ENCODE results near the gene SERINC3.
"Not testable (repeated sequence)": the region's sequence is repeated elsewhere in the genome, so short reads cannot be mapped to it uniquely, and the experiment has no call there.

Gene SERINC3

GRCh38 chr20:44491635-44492395 is 30.1 kb downstream of the SERINC3 start:
- DNase-seq (ENCODE audit: low read depth): peak; percentile 66

DNA sequence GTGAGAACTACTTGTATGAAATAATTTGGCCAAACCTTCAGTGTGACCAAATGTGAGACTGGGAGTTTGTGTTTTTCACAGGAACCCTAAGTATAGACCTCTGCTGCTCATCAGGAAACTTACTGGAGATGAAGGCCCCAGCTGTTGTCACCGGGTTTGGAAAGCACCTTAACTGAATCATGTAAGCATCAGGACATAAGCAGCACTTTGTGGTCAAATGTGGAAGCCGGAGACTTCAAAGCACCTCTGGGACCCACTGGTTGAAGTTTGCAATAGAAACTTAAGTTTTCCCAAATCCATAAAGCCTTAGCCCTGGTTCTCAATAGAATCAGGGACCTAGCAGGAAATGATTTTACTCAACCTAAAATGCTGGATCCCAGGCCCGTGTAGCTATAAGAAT is 31.9 kb downstream of the SERINC3 start:
- no peak for DNase-seq (ENCODE audit: low read depth)

DNA sequence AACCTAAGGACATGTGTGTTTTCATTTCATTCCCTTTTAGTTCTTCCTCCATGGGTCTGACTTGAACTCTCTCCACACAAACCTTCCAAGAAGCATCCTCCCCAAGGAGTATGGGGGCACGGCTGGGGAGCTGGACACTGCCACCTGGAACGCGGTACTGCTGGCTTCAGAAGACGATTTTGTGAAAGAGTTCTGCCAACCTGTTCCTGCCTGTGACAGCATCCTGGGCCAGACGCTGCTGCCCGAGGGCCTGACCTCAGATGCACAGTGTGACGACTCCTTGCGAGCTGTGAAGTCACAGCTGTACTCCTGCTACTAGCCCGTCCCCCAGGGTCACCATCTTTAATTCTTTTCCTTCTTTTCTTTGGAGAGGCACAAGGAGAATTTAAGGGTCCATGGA is 32.6 kb downstream of the SERINC3 start:
- no peak for DNase-seq (ENCODE audit: low read depth)

GRCh38 chr20:44488551-44488950 is 33.3 kb downstream of the SERINC3 start:
- DNase-seq (ENCODE audit: low read depth): no peak

DNA sequence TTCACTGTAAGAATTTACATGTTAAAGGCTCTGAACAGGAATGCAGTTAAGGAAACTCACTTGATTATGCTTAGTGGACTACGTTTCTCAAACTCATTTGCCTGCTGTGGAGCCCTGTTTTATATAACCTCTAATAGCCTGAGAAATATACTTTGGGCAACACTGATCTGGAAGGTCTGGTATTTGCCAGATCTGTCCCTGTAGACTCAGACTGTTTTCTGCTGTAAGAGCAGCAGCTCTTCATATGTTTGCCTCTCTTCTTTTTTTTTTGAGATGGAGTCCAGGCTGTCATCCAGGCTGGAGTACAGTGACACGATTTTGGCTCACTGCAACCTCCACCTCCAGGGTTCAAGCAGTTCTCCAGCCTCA is 36.1 kb downstream of the SERINC3 start:
- no peak for DNase-seq (ENCODE audit: low read depth)

GRCh38 chr20:44485078-44485829 is 36.6 kb downstream of the SERINC3 start:
- DNase-seq (ENCODE audit: low read depth): peak; percentile 50

DNA sequence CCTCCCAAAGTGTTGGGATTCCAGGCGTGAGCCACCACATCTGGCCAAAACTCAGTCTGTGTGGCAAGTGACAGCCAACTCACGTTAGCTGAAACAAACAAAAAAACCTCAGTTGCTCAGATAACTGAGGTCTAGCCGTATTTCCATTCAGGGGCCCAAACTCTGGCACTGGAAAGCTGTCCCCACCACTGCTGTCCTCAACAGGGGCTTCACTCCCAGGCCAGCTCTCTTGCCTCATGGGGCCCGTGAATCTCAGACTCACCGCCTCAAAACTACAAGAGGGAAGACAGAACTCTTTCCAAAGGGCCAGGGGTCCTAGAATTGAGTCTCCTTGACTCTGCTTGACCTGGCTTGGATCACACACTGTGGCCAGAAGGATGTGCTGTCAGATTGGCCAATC is 38.8 kb downstream of the SERINC3 start:
- DNase-seq (ENCODE audit: low read depth): no peak

DNA sequence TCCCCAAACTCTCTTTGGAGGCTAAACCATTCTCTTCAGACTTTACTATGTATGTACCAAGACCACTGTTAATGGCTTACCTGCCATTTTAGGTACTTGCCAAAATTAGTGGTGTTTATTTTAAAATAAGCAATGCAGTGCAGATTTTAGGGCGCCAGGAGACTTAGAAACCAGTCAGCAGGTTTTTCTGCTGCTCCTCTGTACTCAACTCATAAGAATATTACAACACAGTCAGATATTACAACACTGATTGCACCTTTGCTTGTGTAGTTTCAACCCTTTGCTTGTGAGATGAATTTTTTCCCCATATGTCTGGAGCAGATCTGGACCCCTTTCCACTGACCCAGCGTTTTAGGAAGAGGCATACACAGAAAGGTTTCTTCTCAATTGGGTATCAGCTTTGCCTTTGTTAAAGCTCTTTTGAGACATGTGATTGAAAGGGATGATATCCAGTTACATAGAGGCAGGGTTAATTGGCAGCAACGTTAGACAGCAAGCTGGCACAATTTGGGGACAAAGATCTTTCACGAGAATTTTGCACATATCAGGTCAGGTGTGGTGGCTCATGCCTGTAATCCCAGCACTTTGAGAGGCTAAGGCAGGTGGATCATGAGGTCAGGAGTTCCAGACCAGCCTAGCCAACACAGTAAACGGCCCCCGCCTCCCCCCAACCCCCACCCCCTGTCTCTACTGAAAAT is 40.0 kb downstream of the SERINC3 start:
- peak; percentile 51 for DNase-seq (ENCODE audit: low read depth)

DNA sequence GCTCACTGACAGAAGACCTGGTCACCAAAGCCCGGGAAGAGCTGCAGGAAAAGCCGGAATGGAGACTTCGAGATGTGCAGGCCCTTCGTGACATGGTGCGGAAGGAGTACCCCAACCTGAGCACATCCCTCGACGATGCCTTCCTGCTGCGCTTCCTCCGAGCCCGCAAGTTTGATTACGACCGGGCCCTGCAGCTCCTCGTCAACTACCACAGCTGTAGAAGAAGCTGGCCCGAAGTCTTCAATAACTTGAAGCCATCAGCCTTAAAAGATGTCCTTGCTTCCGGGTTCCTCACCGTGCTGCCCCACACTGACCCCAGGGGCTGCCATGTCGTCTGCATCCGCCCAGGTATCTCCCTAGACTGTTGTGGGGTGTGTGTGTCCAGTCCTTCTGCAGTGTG is 41.8 kb downstream of the SERINC3 start:
- DNase-seq (ENCODE audit: low read depth): no peak

DNA sequence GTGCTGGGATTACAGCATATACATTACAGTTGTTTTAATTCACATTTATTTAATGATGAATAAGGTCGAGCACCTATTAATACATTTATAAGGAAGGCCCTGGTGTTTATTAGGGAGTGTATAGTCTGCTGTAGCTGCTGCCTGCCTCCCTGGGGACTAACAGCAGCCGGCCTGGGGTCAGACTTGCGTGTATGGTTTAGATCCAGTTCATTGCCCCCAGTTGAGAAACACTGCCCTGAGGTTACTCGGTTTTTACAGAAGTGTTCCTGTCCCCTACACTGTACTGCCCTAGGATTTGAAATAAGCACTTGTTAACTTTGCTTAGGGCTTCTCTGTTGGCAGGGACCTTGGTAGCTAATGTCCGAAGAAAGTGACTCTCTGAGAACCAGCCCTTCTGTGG is 42.2 kb downstream of the SERINC3 start:
- no peak for DNase-seq (ENCODE audit: low read depth)

GRCh38 chr20:44478206-44478605 is 43.7 kb downstream of the SERINC3 start:
- no peak for DNase-seq (ENCODE audit: low read depth)

DNA sequence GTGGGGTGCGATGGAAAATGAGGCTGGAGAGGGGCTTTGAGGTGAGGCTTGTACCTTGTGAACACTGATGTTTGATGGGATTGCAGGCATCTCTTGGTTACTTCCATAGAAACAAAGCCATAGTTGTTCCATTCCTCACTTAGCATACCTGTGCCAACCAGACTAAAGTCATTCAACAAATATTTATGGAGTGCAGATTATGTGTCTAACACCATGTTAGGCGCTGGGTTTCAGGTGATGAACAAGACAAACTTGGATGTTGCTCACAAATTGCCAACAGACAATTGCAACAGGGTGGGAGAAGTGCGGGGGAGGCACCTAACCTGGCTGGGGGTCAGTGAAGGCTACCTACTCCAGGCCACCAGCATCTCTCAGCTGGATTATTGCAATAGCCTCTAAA is 44.7 kb downstream of the SERINC3 start:
- DNase-seq (ENCODE audit: low read depth): no peak

GRCh38 chr20:44475694-44476560 is 45.9 kb downstream of the SERINC3 start, which contains the start of gene TTPAL:
Gene TTPAL, plus strand, starts transcription at chr20:44475874. Its CDS starts 4,126 bp downstream, at chr20:44480000.
- DNase-seq (ENCODE audit: low read depth): peak; percentile 77

GRCh38 chr20:44475372-44475693 is 46.5 kb downstream of the SERINC3 start:
- DNase-seq (ENCODE audit: low read depth): no peak

GRCh38 chr20:44472283-44472682 is 49.6 kb downstream of the SERINC3 start:
- not testable (repeated sequence) for DNase-seq (ENCODE audit: low read depth)

- DNase-seq (ENCODE audit: low read depth): peak; percentile 73
These were observed 50.4 kb downstream of the SERINC3 start for GRCh38 chr20:44471481-44471882.

DNA sequence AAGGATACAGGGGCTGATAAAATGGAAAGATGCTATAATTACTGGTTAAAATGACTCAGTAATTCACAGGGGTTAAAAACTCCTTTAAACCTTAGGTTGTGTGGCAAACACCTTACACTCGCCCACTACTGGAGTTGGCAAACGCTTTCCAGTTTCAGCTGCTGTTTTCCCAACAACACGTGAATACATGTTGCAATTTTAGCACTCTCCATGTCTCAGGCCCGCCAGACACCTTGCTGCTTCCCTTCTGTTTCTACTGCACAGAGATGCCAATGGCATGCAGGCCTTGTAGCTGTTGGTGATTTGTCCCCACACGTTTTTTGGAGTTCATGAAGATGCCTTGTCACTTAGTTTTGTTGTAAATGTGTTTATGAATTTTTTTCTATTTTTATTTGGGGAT is 51.5 kb downstream of the SERINC3 start:
- DNase-seq (ENCODE audit: low read depth): peak; percentile 30

- no peak for DNase-seq (ENCODE audit: low read depth)
These were observed 53.7 kb downstream of the SERINC3 start for GRCh38 chr20:44468044-44468782.

DNA sequence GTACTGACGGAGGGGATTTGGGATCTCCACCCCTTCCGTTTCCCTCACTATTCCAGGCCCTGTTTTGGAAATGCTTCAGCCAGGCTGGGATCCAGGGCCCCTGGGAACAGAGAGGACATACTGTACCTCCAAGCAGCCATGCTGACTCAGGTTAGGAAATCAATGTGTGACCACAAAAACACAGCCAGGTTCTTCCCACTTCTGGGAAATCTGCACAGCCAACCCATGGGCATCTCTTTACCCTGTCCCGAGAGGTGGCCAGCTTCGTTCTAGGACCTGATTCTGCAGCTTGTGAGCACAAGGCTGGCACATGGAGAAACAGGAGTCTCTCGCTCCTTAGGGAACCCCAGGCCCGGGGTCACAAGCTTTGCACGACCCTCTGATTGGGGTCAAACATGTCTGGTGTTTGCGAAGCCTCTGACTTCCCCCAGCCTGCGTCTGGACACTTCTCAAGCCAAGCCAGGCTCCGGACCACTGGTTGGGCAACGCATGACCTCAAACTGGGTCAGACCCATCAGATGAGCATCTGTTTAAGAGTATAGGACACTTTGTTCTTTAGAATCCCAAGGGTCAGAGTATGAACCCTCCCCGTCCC is 54.5 kb downstream of the SERINC3 start:
- peak; percentile 96 for DNase-seq (ENCODE audit: low read depth)

- peak; percentile 39 for DNase-seq (ENCODE audit: low read depth)
These were observed 56.8 kb downstream of the SERINC3 start for GRCh38 chr20:44465001-44465560.

DNA sequence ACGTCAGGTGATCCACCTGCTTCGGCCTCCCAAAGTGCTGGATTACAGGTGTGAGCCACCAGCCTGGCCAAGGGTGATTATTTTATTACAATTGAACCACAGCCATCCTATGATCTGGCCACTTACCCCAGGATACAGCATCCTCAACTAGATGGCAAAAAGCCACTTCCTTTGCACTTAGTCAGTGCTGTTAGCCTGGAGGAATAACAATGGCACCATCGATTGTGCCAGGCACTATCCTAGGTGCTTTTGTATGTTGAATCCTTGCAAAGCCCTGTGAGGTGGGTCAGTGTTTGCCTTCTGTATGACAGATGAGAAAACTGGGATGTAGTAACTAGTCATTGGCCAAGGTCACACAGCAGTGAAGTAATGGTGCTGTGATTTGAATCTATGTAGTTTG is 57.4 kb downstream of the SERINC3 start:
- DNase-seq (ENCODE audit: low read depth): no peak

Measured in amniotic epithelial cell (primary cell).